GM23248 (cell line): ENCODE data around the gene TBL3. TPM values are rescaled to one million over a fixed set of nuclear protein-coding genes. Genes with fewer than 3 reads are reported as not detected.
A peak's percentile ranks its signal among the peaks of the same experiment; 100 is the strongest.

ENCODE experiments used
- DNase-seq: peaks from one replicate; pipeline ENCODE4 v3.0.0-alpha.2; 2015
- H2AFZ ChIP-seq: fragments of 200-600 bp; sonication (generic); 2 replicates; pipeline ENCODE4 v1.6.1; 2016; ENCODE audit warnings: antibody characterized with exemption
- H3F3A ChIP-seq: fragments of 200-600 bp; sonication (generic); 2 replicates; pipeline ENCODE4 v1.6.1; 2016; ENCODE audit warnings: mild to moderate bottlenecking, antibody characterized with exemption, mixed run types; ENCODE audit not compliant: insufficient read depth
- H3K27ac ChIP-seq: fragments of 200-600 bp; sonication (generic); 2 replicates; pipeline ENCODE4 v1.5.1; 2016; ENCODE audit warnings: mild to moderate bottlenecking
- H3K27me3 ChIP-seq: fragments of 200-600 bp; sonication (generic); replicated peaks from 2 replicates; pipeline ENCODE4 v1.6.1; 2016; ENCODE audit warnings: mild to moderate bottlenecking; ENCODE audit not compliant: insufficient read depth
- H3K36me3 ChIP-seq: fragments of 200-600 bp; sonication (generic); 2 replicates; pipeline ENCODE4 v1.6.1; 2016; ENCODE audit warnings: low read depth, mild to moderate bottlenecking
- H3K4me1 ChIP-seq: fragments of 200-600 bp; sonication (generic); 2 replicates; pipeline ENCODE4 v1.6.1; 2016; ENCODE audit warnings: mild to moderate bottlenecking; ENCODE audit not compliant: insufficient read depth
- H3K4me2 ChIP-seq: fragments of 200-600 bp; sonication (generic); one replicate; pipeline ENCODE4 v1.6.1; 2016; ENCODE audit warnings: mild to moderate bottlenecking; ENCODE audit not compliant: unreplicated experiment
- H3K4me3 ChIP-seq: fragments of 200-600 bp; sonication (generic); 2 replicates; pipeline ENCODE4 v1.5.1; 2016; ENCODE audit warnings: mild to moderate bottlenecking
- H3K79me2 ChIP-seq: fragments of 200-600 bp; sonication (generic); 2 replicates; pipeline ENCODE4 v1.6.1; 2016; ENCODE audit warnings: mild to moderate bottlenecking; ENCODE audit not compliant: insufficient read depth
- H3K9ac ChIP-seq: fragments of 200-600 bp; sonication (generic); 2 replicates; pipeline ENCODE4 v1.6.1; 2016; ENCODE audit warnings: mild to moderate bottlenecking
- H3K9me2 ChIP-seq: fragments of 200-600 bp; sonication (generic); 2 replicates; pipeline ENCODE4 v1.6.1; 2016; ENCODE audit warnings: mixed run types, mild to moderate bottlenecking, moderate library complexity; ENCODE audit not compliant: insufficient read depth
- H3K9me3 ChIP-seq: fragments of 200-600 bp; sonication (generic); one replicate; pipeline ENCODE4 v1.6.1; 2017; ENCODE audit warnings: low read depth
- H4K20me1 ChIP-seq: fragments of 200-600 bp; sonication (generic); 2 replicates; pipeline ENCODE4 v1.6.0; 2016; ENCODE audit not compliant: insufficient read depth
- EZH2 ChIP-seq: fragments of 200-600 bp; sonication (generic); IDR thresholded peaks from 2 replicates; pipeline ENCODE4 v1.6.1; 2018; ENCODE audit warnings: antibody characterized with exemption, mild to moderate bottlenecking; ENCODE audit not compliant: insufficient read depth, poor library complexity, severe bottlenecking
- EZH2phosphoT487 ChIP-seq: fragments of 200-600 bp; sonication (generic); IDR thresholded peaks from 2 replicates; pipeline ENCODE4 v1.6.1; 2018; ENCODE audit warnings: antibody characterized with exemption, moderate library complexity, mild to moderate bottlenecking, low read depth; ENCODE audit not compliant: insufficient read depth
- WGBS, 2 experiments: methylation state at CpG; one replicate each; pipeline ENCODE4 v1.1.6; 2015 to 2017; ENCODE audit warnings: low lambda C conversion rate in 2 of 2, low coverage in 1 of 2; ENCODE audit errors: missing lambda C conversion rate in 2 of 2; 5-methylcytosine and 5-hydroxymethylcytosine counted together
- in situ Hi-C: fragments of 300-500 bp; cut with MboI; formaldehyde crosslinking; loops from 2 replicates; pipeline ENCODE4 v1.15.0; 2020
- polyA plus RNA-seq: library from polyadenylated mRNA; unstranded; fragments of >200 nt; fragmentation: Nextera tagmentation; extraction: Ambion mirVana; gene quantifications from 2 replicates; pipeline ENCODE4 v1.2.1, GENCODE V29; 2016
- total RNA-seq: library from RNA; depleted of rRNA; stranded (reverse); fragments of >200 nt; shearing (Covaris generic); gene quantifications from 2 replicates; pipeline ENCODE4 v1.2.3, GENCODE V29; 2014

Gene TBL3
- total and polyA plus RNA-seq, 2 experiments from 2014 or later = 43.7 to 46.8 TPM

DNA sequence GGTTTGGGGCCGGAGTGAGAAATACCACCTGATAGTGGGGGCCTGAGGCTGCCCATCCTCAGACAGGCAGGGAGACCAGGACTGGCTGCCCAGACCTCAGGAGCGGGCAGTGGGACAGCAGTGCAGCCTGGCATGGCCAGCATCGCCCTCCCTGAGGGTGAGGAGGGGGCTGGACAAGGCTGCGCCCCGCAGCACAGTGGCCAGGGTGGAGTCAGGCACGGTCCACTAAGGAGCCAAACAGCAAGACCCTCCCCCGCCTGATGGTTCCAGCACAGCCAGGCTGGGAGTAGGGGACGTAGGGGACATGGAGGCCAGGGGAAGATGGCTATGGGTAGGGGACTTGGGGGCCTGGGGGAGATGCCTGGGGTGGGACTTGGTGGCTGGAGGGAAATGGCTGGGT is 34.5 kb downstream of the TBL3 start:
- peaks cover 21% of the 10 kb centered on the region for H3K4me1 ChIP-seq
- H3K36me3 ChIP-seq = peaks cover 5% of the 10 kb centered on the region; the same call in 1 of the 2 replicates
- H2AFZ ChIP-seq = no peak overlapping the region
- no peaks in the 10 kb centered on the region for H3K27me3 ChIP-seq
- H3K9ac ChIP-seq = peak overlapping the region; percentile 91; the same call in 1 of the 2 replicates
- H3K27ac ChIP-seq = 0 out of 2 replicates have a peak overlapping the region, but pooled peaks have one; percentile 93
- H3K9me3 ChIP-seq = no peaks in the 10 kb centered on the region
- no peak for DNase-seq
- H3K9me2 ChIP-seq = no peaks in the 10 kb centered on the region
- in situ Hi-C loops = no loop called here
- WGBS, 2 experiments = 92% methylated on average over 8 of the region's 8 CpGs
- peaks cover 17% of the 10 kb centered on the region for H3F3A ChIP-seq
- peaks cover 11% of the 10 kb centered on the region; the same call in 1 of the 2 replicates for H4K20me1 ChIP-seq
- H3K4me2 ChIP-seq = no peak overlapping the region
- peaks cover 94% of the 10 kb centered on the region for H3K79me2 ChIP-seq
- no peak overlapping the region for H3K4me3 ChIP-seq
- TF ChIP-seq EZH2phosphoT487 = no peak
- TF ChIP-seq EZH2 = no peak

DNA sequence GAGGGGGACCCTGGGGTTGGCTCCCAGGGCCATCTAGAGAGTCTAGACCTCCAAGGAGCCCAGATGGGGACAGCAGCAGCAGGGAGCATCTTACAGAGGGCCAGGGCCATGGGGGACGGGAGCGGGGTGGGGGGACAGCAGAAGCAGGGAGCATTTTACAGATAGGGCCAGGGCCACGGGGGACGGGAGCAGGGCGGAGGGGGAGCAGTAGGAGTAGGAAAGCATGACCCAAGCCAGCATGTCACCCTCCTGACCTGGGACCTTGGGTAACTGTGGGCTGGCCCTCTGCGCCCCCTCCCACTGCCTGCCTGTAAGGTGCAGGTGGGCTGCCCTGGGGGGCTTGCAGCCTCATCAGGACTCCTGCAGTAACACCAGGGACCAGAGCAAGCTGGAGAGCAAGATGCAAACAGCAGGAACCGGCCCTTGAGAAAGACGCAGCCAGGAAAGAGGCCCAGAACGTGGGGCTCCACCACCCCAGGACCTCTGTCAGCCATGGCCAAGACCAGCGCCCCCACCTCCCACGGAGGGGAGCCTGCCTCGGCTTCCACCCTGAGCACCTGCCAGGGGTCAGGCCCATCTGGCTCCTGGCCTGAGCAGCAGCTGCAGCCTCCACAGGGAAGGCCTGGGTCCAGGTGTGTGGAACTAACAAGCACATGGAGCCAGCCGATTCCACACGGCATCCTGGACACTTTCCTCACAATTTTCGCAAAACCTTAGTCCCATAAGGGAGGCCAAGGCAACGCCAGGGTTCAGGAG is 35.4 kb downstream of the TBL3 start:
- peak overlapping the region; percentile 91 for H3K9ac ChIP-seq
- peaks cover 11% of the 10 kb centered on the region; the same call in 1 of the 2 replicates for H4K20me1 ChIP-seq
- H3K36me3 ChIP-seq = no peaks in the 10 kb centered on the region; the same call in 1 of the 2 replicates
- H3K79me2 ChIP-seq = peaks cover 85% of the 10 kb centered on the region
- H3K9me2 ChIP-seq = no peaks in the 10 kb centered on the region
- TF ChIP-seq EZH2 = no peak
- TF ChIP-seq EZH2phosphoT487 = no peak
- no peak for DNase-seq
- WGBS, 2 experiments = 58 to 64% methylated on average over 15 to 16 of the region's 16 CpGs
- H3F3A ChIP-seq = peaks cover 17% of the 10 kb centered on the region
- H2AFZ ChIP-seq = no peak overlapping the region
- H3K27me3 ChIP-seq = no peaks in the 10 kb centered on the region
- H3K4me3 ChIP-seq = peak overlapping the region; percentile 85
- H3K4me1 ChIP-seq = peaks cover 21% of the 10 kb centered on the region
- in situ Hi-C loops = no loop called here
- H3K9me3 ChIP-seq = no peaks in the 10 kb centered on the region
- H3K4me2 ChIP-seq = peak overlapping the region; percentile 97
- H3K27ac ChIP-seq = peak overlapping the region; percentile 93

DNA sequence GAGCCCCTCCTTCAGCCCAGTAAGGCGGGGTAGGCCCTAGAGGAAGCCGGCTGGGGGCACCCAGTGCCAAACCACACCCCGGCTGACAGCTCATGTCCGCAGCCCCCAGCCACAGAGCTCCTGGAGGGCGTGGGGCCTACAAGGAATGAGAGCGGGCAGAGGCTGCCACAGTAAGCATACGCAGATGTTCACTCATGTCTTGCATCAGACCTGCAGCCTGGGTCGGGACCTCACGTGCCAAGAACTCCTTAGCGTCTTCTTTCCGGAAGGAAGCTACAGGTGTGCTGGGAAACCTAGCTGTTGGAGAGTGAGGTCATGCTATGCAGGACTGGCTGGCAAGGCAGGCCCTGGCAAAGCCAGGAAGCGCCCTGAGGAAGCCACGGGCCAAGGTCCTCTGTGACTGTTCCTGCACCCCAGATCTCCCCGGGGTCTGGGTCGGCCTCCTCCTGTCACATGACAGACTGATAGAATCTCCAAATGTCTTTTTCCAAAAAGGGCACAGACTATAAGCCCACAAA is 36.2 kb downstream of the TBL3 start:
- in situ Hi-C loops = no loop called here
- H3K4me2 ChIP-seq = peak overlapping the region; percentile 97
- no peak overlapping the region for H2AFZ ChIP-seq
- peak overlapping the region; percentile 85 for H3K4me3 ChIP-seq
- H3K27me3 ChIP-seq = no peaks in the 10 kb centered on the region
- H3K4me1 ChIP-seq = peaks cover 21% of the 10 kb centered on the region
- H4K20me1 ChIP-seq = peaks cover 11% of the 10 kb centered on the region; the same call in 1 of the 2 replicates
- no peaks in the 10 kb centered on the region for H3K9me3 ChIP-seq
- H3K9me2 ChIP-seq = no peaks in the 10 kb centered on the region
- H3K36me3 ChIP-seq = no peaks in the 10 kb centered on the region
- peak; percentile 96 for DNase-seq
- H3K9ac ChIP-seq = peak overlapping the region; percentile 91
- H3K79me2 ChIP-seq = peaks cover 77% of the 10 kb centered on the region
- peak overlapping the region; percentile 93 for H3K27ac ChIP-seq
- TF ChIP-seq EZH2phosphoT487 = no peak
- TF ChIP-seq EZH2 = no peak
- H3F3A ChIP-seq = peaks cover 17% of the 10 kb centered on the region
- WGBS, 2 experiments = 5 to 8% methylated on average over 15 of the region's 15 CpGs

DNA sequence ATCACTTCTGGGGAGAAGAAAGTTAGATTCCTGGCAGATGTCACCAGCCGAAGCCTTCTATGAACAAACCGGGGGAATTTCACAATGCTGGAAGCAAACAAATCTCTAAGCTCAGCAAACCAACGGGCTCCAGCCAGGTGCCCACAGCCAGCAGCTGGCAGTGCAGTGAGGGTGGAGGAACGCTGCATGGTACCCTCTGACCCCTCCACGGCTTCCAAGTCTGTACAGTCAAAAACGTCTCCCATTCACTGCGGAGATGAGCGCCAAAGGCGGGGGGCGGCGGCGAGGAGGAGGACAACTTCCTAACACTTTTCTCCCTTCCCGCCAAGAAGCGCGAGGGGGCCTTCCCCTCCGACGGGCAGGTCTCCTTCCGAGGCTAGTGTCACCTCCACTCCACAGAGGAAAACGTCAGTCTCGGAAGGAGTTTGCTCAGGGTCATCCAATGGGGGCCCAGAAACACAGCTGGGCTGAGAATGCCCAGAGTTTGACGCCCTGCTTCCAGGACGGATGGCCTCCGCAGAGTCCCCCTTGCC is 36.8 kb downstream of the TBL3 start:
- no peaks in the 10 kb centered on the region for H3K27me3 ChIP-seq
- no peaks in the 10 kb centered on the region for H3K36me3 ChIP-seq
- H3K9me3 ChIP-seq = no peaks in the 10 kb centered on the region
- peaks cover 70% of the 10 kb centered on the region for H3K79me2 ChIP-seq
- H3K4me1 ChIP-seq = peaks cover 18% of the 10 kb centered on the region
- DNase-seq = peak; percentile 84
- 1% methylated on average over 23 of the region's 23 CpGs for WGBS, 2 experiments
- H2AFZ ChIP-seq = 0 out of 2 replicates have a peak overlapping the region, but pooled peaks have one; percentile 2
- H3F3A ChIP-seq = peaks cover 17% of the 10 kb centered on the region
- in situ Hi-C loops = no loop called here
- peak overlapping the region; percentile 97 for H3K4me2 ChIP-seq
- no peaks in the 10 kb centered on the region for H3K9me2 ChIP-seq
- H3K9ac ChIP-seq = peak overlapping the region; percentile 91
- TF ChIP-seq EZH2 (no peak), EZH2phosphoT487 (no peak)
- peak overlapping the region; percentile 85 for H3K4me3 ChIP-seq
- H3K27ac ChIP-seq = peak overlapping the region; percentile 93
- H4K20me1 ChIP-seq = peaks cover 11% of the 10 kb centered on the region; the same call in 1 of the 2 replicates
